Stomach (tissue), 4 donors: ENCODE measurements around the gene RAB13.

Experiments
- CTCF ChIP-seq, 7 experiments: fragments of 450-650 bp in 4 of 7; fragments of 200-600 bp in 3 of 7; sonication (generic) in 3 of 7; IDR thresholded peaks; one replicate each; pipeline ENCODE4 v1.5.1; 2016 to 2019; ENCODE audit warnings: antibody characterized with exemption in 7 of 7, control low read depth in 2 of 7, mild to moderate bottlenecking in 1 of 7
- POLR2A ChIP-seq, 4 donors: fragments of 450-650 bp; IDR thresholded peaks; one replicate each; pipeline ENCODE4 v1.6.1; 2016; ENCODE audit warnings: antibody characterized with exemption in 4 of 4, control low read depth in 2 of 4, mild to moderate bottlenecking in 1 of 4, moderate library complexity in 1 of 4

DNA sequence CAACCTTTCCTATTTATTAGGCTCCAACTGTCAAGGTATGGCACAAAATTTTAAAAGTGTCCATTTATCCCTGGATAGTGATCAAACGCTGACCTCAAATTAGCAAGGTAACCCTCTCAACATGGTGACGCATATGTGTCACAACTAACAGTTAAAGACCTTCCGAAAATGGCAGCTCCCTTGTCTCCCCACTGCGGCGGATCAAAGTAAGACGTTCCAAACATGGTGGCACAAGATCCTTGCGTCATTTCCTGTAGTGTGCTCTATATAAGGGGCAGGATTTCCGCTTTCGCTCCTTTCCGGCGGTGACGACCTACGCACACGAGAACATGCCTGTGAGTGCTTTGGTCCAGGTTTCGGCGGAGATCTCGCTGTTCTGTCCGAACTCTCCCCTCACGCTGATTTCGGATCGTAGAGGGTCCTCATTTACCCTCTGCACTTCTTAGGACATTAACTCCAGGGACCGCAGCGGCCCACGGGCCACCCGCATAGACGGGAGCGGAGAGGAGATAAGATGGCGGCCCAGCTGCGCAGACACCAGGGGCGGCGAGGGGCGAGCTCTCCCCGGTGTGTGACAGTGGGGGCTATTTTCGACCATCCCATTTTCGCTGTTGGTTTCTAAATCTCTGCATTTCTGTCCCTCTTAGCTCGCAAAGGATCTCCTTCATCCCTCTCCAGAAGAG lies 4.5 kb upstream of the RAB13 start, which contains the start of gene RPS27:
- no peak for TF ChIP-seq CTCF (IDR thresholded peaks at IDR 0.05)
- TF ChIP-seq POLR2A (IDR thresholded peaks at IDR 0.05): peak in 2 of 4 donors; percentile 92 to 96
